Stimulated activated naive CD8-positive, alpha-beta T cell treated with anti-CD3 and anti-CD28 coated beads, Interleukin-15, Interleukin-2, amounts not matched to agents 100 U/mL and 50 U/mL, for 24 hours (primary cell): ENCODE data around the gene RHBDF1.
A peak's percentile ranks its signal among the peaks of the same experiment; 100 is the strongest.

Experiments
- ATAC-seq: fragments of 150-1000 bp; cut with Tn5 transposase; one replicate; pipeline ENCODE4 v1.10.0; 2021
- DNase-seq: peaks from one replicate; pipeline ENCODE4 v3.0.0; 2021

Gene RHBDF1

GRCh38 chr16:74747-75334 is 2.4 kb upstream of the RHBDF1 start:
- DNase-seq (no peak), ATAC-seq (no peak)

- ATAC-seq (no peak), DNase-seq (no peak)
Observed at GRCh38 chr16:74051-74746, 1.8 kb upstream of the RHBDF1 start.

GRCh38 chr16:71540-72401 is 660 bp downstream of the RHBDF1 start:
- ATAC-seq, result no peak
- DNase-seq, result no peak

- ATAC-seq (no peak), DNase-seq (no peak)
Observed at GRCh38 chr16:71210-71539, 1.3 kb downstream of the RHBDF1 start.

- ATAC-seq, result no peak
- DNase-seq, result no peak
Observed at GRCh38 chr16:69181-69580, 3.2 kb downstream of the RHBDF1 start.

- DNase-seq, result no peak
- ATAC-seq, result no peak
Observed at GRCh38 chr16:67884-68789, 4.3 kb downstream of the RHBDF1 start.

- no peak for ATAC-seq
Observed at GRCh38 chr16:67183-67791, 5.1 kb downstream of the RHBDF1 start.

GRCh38 chr16:66309-67182 is 5.9 kb downstream of the RHBDF1 start:
- DNase-seq, result no peak
- ATAC-seq, result no peak

More at GRCh38 chr16:67183-67791, 5.1 kb downstream of the RHBDF1 start:
- no peak for DNase-seq

GRCh38 chr16:65745-66144 is 6.7 kb downstream of the RHBDF1 start:
- DNase-seq, result peak; percentile 89
- ATAC-seq, result peak; percentile 83

GRCh38 chr16:64914-65255 is 7.5 kb downstream of the RHBDF1 start:
- no peak for ATAC-seq

GRCh38 chr16:63998-64913 is 8.2 kb downstream of the RHBDF1 start:
- no peak for DNase-seq
- no peak for ATAC-seq

More at GRCh38 chr16:64914-65255, 7.5 kb downstream of the RHBDF1 start:
- no peak for DNase-seq

GRCh38 chr16:63466-63865 is 9.0 kb downstream of the RHBDF1 start:
- ATAC-seq (no peak), DNase-seq (no peak)

GRCh38 chr16:62968-63391 is 9.5 kb downstream of the RHBDF1 start:
- no peak for DNase-seq
- ATAC-seq, result no peak

GRCh38 chr16:62283-62967 is 10.0 kb downstream of the RHBDF1 start:
- no peak for DNase-seq
- ATAC-seq, result no peak

- ATAC-seq (no peak), DNase-seq (no peak)
Observed at GRCh38 chr16:61879-62281, 10.6 kb downstream of the RHBDF1 start.

- no peak for DNase-seq
- no peak for ATAC-seq
Observed at GRCh38 chr16:60929-61878, 11.2 kb downstream of the RHBDF1 start.

- ATAC-seq (no peak), DNase-seq (no peak)
Observed at GRCh38 chr16:60166-60565, 12.3 kb downstream of the RHBDF1 start.
